ENCODE data around the gene QRFPR. TPM values are rescaled to one million over a fixed set of nuclear protein-coding genes. Genes with fewer than 3 reads are reported as not detected.

QRFPR gene
- total RNA-seq, 2 experiments from 2014 or later: not detected

DNA sequence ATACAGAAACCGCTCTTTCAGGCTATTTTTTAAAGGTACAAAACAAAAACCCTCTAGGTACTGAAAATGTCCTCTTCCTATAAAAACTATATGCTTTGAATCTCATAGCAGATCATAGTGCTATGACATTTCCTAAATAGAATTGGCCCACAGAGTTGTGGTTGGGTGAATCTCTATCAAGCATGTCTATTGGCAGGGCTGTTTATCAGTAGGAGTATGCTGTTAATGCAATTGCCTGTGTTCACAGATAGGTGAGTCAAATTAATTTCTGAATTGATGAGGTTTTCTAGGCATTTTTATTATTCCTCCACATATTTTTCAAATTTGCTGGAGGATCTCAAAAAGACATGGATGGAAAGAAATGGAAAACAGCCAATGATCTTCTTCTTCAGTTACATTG is 73.9 kb downstream of the QRFPR start:
- intact Hi-C loops (cut with DNase I, micrococcal nuclease): loop anchor here (1.0 to 5.0 kb wide), 6 partner anchors 112 to 1235 kb away; no protein-coding TSS in a partner anchor
- Mint-ChIP-seq H3K27me3 (peaks cover 4% of the 10 kb centered on the region), H3K9me3 (no peaks in the 10 kb centered on the region), H3K4me3 (no peak overlapping the region), H3K4me1 (ENCODE audit: low read depth) (peaks cover 15% of the 10 kb centered on the region), H3K27ac (no peak overlapping the region), H3K36me3 (ENCODE audit: low read depth) (no peaks in the 10 kb centered on the region)
- Histone ChIP-seq H3K27me3 (ENCODE audit: control insufficient read depth in 1 of 2, insufficient read depth in 2 of 2, low read length in 2 of 2) (no peaks in the 10 kb centered on the region), H3K27ac (ENCODE audit: low read depth in 1 of 2, low read length in 2 of 2) (no peak overlapping the region), H3K36me3 (ENCODE audit: insufficient read depth, low read length) (no peaks in the 10 kb centered on the region), H3K4me1 (ENCODE audit: insufficient read depth, low read length) (peaks cover 5% of the 10 kb centered on the region), H3K9me3 (ENCODE audit: control insufficient read depth in 1 of 2, insufficient read depth in 1 of 2, low read length in 2 of 2) (no peaks in the 10 kb centered on the region), H3K4me3 (ENCODE audit: low read length) (no peak overlapping the region)
- ATAC-seq (ENCODE audit: poor library complexity): no peak
- TF ChIP-seq, protein P1, sequence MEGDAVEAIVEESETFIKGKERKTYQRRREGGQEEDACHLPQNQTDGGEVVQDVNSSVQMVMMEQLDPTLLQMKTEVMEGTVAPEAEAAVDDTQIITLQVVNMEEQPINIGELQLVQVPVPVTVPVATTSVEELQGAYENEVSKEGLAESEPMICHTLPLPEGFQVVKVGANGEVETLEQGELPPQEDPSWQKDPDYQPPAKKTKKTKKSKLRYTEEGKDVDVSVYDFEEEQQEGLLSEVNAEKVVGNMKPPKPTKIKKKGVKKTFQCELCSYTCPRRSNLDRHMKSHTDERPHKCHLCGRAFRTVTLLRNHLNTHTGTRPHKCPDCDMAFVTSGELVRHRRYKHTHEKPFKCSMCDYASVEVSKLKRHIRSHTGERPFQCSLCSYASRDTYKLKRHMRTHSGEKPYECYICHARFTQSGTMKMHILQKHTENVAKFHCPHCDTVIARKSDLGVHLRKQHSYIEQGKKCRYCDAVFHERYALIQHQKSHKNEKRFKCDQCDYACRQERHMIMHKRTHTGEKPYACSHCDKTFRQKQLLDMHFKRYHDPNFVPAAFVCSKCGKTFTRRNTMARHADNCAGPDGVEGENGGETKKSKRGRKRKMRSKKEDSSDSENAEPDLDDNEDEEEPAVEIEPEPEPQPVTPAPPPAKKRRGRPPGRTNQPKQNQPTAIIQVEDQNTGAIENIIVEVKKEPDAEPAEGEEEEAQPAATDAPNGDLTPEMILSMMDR (IDR thresholded peaks at IDR 0.05): no peak
- DNase-seq: no peak
- ChIA-PET CTCF (interaction anchor here (0.8 to 2.1 kb wide), 5 partner anchors 52 to 1150 kb away, joined by 3 to 11 read pairs (median 3); no protein-coding TSS in a partner anchor), POLR2A (no interaction called here)

DNA sequence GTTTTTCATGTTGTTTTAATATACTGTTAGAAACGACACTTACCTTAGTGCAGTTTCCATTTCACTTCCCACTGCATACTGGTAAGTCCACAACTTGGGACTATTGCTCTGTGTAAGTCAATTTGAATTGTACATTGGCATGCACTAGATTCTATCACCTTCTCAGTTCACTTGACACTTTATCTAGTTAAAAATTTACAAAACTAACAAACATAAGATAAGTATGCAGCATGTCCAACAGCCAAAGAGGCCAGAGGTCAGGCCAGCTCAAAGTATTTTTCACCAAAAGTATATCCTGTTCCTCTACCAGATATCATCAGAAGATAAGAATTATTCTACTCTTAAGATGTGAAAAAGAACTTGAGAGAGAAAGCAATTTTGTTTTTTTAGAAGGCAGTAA is 75.9 kb downstream of the QRFPR start:
- no peak overlapping the region for H3K27ac ChIP-seq (ENCODE audit: low read depth in 1 of 2, low read length in 2 of 2)
- H3K9me3 Mint-ChIP-seq: no peaks in the 10 kb centered on the region
- CTCF ChIA-PET: no interaction called here
- H3K9me3 ChIP-seq (ENCODE audit: control insufficient read depth in 1 of 2, insufficient read depth in 1 of 2, low read length in 2 of 2): no peaks in the 10 kb centered on the region
- peaks cover 15% of the 10 kb centered on the region for H3K4me1 Mint-ChIP-seq (ENCODE audit: low read depth)
- POLR2A ChIA-PET: interaction anchor here (0.6 kb wide), 1 partner anchor 19 kb away, joined by 3 read pairs; no protein-coding TSS in a partner anchor
- H3K27ac Mint-ChIP-seq: no peak overlapping the region
- H3K27me3 Mint-ChIP-seq: no peaks in the 10 kb centered on the region
- peaks cover 5% of the 10 kb centered on the region for H3K4me1 ChIP-seq (ENCODE audit: insufficient read depth, low read length)
- TF ChIP-seq, protein P1 (IDR thresholded peaks at IDR 0.05): no peak
- intact Hi-C loops (cut with DNase I, micrococcal nuclease): loop anchor here (5.0 kb wide), 3 partner anchors 583 to 1233 kb away; no protein-coding TSS in a partner anchor
- no peak overlapping the region for H3K4me3 Mint-ChIP-seq
- no peaks in the 10 kb centered on the region for H3K36me3 Mint-ChIP-seq (ENCODE audit: low read depth)
- no peak for DNase-seq
- no peak for ATAC-seq (ENCODE audit: poor library complexity)
- no peaks in the 10 kb centered on the region for H3K36me3 ChIP-seq (ENCODE audit: insufficient read depth, low read length)
- no peaks in the 10 kb centered on the region for H3K27me3 ChIP-seq (ENCODE audit: control insufficient read depth in 1 of 2, insufficient read depth in 2 of 2, low read length in 2 of 2)
- H3K4me3 ChIP-seq (ENCODE audit: low read length): no peak overlapping the region

DNA sequence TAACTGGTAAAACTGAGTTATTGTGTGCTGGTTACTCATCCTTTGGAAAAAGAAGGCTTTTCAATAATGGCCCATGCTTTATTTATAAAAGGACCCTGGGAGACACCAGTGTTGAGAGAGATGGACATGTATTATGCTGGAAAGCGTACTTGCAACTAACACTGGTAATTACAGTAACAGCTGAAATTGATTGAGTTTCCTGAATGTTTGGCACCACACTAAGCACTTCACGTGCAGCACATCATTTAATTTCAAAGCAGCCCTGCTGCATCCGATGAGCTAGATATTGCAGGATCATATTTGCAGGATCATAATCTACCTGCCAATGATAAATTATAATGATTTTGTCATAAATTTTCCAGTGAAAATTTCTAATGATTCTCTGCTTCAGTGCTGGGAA is 81.5 kb downstream of the QRFPR start:
- Mint-ChIP-seq H3K27ac (no peak overlapping the region), H3K4me1 (ENCODE audit: low read depth) (no peaks in the 10 kb centered on the region), H3K36me3 (ENCODE audit: low read depth) (no peaks in the 10 kb centered on the region), H3K27me3 (no peaks in the 10 kb centered on the region), H3K9me3 (no peaks in the 10 kb centered on the region), H3K4me3 (no peak overlapping the region)
- POLR2A ChIA-PET: no interaction called here
- H3K27me3 ChIP-seq (ENCODE audit: control insufficient read depth in 1 of 2, insufficient read depth in 2 of 2, low read length in 2 of 2): no peaks in the 10 kb centered on the region
- DNase-seq (no peak), ATAC-seq (ENCODE audit: poor library complexity) (no peak)
- H3K36me3 ChIP-seq (ENCODE audit: insufficient read depth, low read length): no peaks in the 10 kb centered on the region
- TF ChIP-seq, protein P1 (IDR thresholded peaks at IDR 0.05): no peak
- no peaks in the 10 kb centered on the region for H3K9me3 ChIP-seq (ENCODE audit: control insufficient read depth in 1 of 2, insufficient read depth in 1 of 2, low read length in 2 of 2)
- no peak overlapping the region for H3K27ac ChIP-seq (ENCODE audit: low read depth in 1 of 2, low read length in 2 of 2)
- no peak overlapping the region for H3K4me3 ChIP-seq (ENCODE audit: low read length)
- CTCF ChIA-PET: no interaction called here
- no peaks in the 10 kb centered on the region for H3K4me1 ChIP-seq (ENCODE audit: insufficient read depth, low read length)
- intact Hi-C loops (cut with DNase I, micrococcal nuclease): no loop called here

Measured in CD4-positive, alpha-beta T cell (primary cell).